Pancreas (tissue), 10 donors: ENCODE results near the gene TET3. TPM values are rescaled to one million over a fixed set of nuclear protein-coding genes. Genes with fewer than 3 reads are reported as not detected.
A peak's percentile ranks its signal among the peaks of the same experiment; 100 is the strongest.

Source experiments
- ATAC-seq, 4 donors: fragments of 200-7000 bp; cut with Tn5 transposase; one replicate each; pipeline versions ENCODE4 v1.8.0 to v1.9.1; 2020; ENCODE audit warnings: mild to moderate bottlenecking in 4 of 4, moderate library complexity in 4 of 4
- DNase-seq, 6 donors: peaks; one replicate each; pipeline ENCODE4 v3.0.0-alpha.2; 2020
- FAIRE-seq: peaks from 2 replicates; lab custom pipeline; 2012; peaks lifted over from hg19 to GRCh38; lab: Jason Lieb, UNC
- H3K27ac ChIP-seq, 4 donors: fragments of 200-600 bp; sonication (generic); 1 replicate in 3 of 4; 2 replicates in 1 of 4; pipeline versions ENCODE4 v1.5.0 to v1.8.0; 2020
- H3K27me3 ChIP-seq, 4 donors: fragments of 200-600 bp; one replicate each; pipeline ENCODE4 v1.8.0; 2021
- H3K36me3 ChIP-seq, 3 donors: fragments of 200-600 bp; sonication (generic) in 1 of 3; one replicate each; pipeline versions ENCODE4 v1.5.0 to v1.8.0; 2020 to 2021
- H3K4me1 ChIP-seq, 3 donors: fragments of 200-600 bp; one replicate each; pipeline ENCODE4 v1.8.0; 2021
- H3K4me3 ChIP-seq, 4 donors: fragments of 200-600 bp; sonication (generic) in 2 of 4; one replicate each; pipeline versions ENCODE4 v1.5.0 to v1.8.0; 2020 to 2021
- H3K9me3 ChIP-seq, 4 donors: fragments of 200-600 bp; one replicate each; pipeline ENCODE4 v1.8.0; 2021
- WGBS, 2 donors: extraction: QIAGEN DNeasy Blood & Tissue Kit; methylation state at CpG; one replicate each; pipeline ENCODE4 v1.1.7; 2013; 5-methylcytosine and 5-hydroxymethylcytosine counted together
- intact Hi-C, 3 donors: fragments of 100-400 bp; cut with DNase I; formaldehyde crosslinking; loops; one replicate each; pipeline versions ENCODE4 v1.11.1 to v1.14.2; 2022
- polyA plus RNA-seq, 2 donors: library from polyadenylated mRNA; stranded (reverse); fragments of 200-250 nt; gene quantifications; one replicate each; pipeline ENCODE4 v1.2.3, GENCODE V29; 2013
- total RNA-seq, 6 donors: library from RNA; stranded (reverse); fragmentation: NEBNext Ultra II Directional in 4 of 6; extraction: Animal tissue kit (Norgen Biotek cat#: 25700) in 4 of 6; gene quantifications; one replicate each; pipeline versions ENCODE4 v1.2.1 to v1.2.4, GENCODE V29; 2021 to 2023
- TF ChIP-seq, protein P1 (sequence below), 4 donors: fragments of 200-600 bp; sonication (generic) in 3 of 4; IDR thresholded peaks; one replicate each; pipeline versions ENCODE4 v1.5.0 to v1.8.0; 2021; ENCODE audit warnings: antibody characterized with exemption in 4 of 4
- donor health status: healthy with polysubstance abuse.
- donor health status: DM: no; HTN: no; CAD: no; lungs with moderate emphysema.
- donor health status: DM: no; HTN: no; CAD: no.
- donor health status: control.
- donor health status: control.
- donor health status: Bipolar disorder and iron deficiency.
- donor health status: DM: yes; HTN: yes; CAD: no.
- donor health status: DM: no; HTN: no; CAD: no.
- donor health status: DM: no; HTN: no; CAD: no.
- donor health status: DM: yes; HTN: yes; CAD: no.

TET3 gene
- total and polyA plus RNA-seq, 8 donors = 1.5 to 8.6 (median 4.8) TPM

DNA sequence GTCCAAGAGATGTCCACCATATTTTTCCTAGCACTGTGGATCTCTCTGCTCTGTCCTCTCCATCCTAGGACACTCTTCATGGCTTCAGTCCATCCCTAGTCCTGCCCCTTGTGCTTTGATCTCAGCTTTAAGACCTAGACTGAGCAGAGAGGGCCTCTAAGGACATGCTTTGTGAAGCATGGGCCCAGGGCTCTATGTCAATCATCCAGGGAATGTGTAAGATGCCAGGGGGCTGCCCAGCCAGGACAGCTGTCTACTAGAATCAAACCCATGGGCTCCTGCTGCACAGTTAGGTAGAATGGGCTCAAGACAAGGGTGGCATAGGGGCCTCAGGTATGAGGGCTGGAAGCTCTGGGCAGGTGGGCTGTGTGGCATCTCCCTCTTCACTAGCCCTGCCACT is 24.9 kb downstream of the TET3 start:
- no peaks in the 10 kb centered on the region for H3K27me3 ChIP-seq
- H3K4me1 ChIP-seq = peaks cover 4 to 10% (median 6%) of the 10 kb centered on the region in 3 donors
- H3K27ac ChIP-seq = peak overlapping the region in 1 of 4 donors; percentile 22
- no peaks in the 10 kb centered on the region for H3K36me3 ChIP-seq
- H3K9me3 ChIP-seq = no peaks in the 10 kb centered on the region
- no peak overlapping the region for H3K4me3 ChIP-seq
- no peak for DNase-seq
- no peak for ATAC-seq
- FAIRE-seq = no peak
- intact Hi-C loops = no loop called here
- TF ChIP-seq, protein P1, sequence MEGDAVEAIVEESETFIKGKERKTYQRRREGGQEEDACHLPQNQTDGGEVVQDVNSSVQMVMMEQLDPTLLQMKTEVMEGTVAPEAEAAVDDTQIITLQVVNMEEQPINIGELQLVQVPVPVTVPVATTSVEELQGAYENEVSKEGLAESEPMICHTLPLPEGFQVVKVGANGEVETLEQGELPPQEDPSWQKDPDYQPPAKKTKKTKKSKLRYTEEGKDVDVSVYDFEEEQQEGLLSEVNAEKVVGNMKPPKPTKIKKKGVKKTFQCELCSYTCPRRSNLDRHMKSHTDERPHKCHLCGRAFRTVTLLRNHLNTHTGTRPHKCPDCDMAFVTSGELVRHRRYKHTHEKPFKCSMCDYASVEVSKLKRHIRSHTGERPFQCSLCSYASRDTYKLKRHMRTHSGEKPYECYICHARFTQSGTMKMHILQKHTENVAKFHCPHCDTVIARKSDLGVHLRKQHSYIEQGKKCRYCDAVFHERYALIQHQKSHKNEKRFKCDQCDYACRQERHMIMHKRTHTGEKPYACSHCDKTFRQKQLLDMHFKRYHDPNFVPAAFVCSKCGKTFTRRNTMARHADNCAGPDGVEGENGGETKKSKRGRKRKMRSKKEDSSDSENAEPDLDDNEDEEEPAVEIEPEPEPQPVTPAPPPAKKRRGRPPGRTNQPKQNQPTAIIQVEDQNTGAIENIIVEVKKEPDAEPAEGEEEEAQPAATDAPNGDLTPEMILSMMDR (IDR thresholded peaks at IDR 0.05) = no peak

DNA sequence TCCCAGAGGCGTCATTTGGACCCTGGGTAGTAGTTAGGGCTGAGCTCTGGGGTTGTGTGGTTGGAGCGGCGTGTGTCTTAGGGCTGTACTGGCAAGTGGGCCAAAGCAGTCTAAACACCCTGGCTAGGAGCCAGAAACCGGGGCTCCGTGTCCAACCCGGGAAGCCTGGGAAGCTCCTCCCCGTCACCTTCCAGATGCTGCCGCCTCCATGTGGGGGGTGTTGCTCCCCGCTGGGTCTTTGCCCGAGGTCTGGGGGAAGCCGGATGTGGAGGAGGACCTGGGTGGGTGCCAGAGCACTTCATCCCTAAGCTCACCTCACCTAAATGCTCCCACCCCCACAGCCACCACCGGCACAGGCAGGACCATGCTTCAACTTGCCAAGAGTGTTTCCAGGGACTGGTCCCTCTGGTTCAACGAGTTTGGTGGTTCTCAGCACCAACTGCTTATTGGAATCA is 25.4 kb downstream of the TET3 start:
- TF ChIP-seq, protein P1 (IDR thresholded peaks at IDR 0.05) = no peak
- peak overlapping the region in 1 of 4 donors; percentile 22 for H3K27ac ChIP-seq
- WGBS, 2 donors = 9 to 11% methylated on average over 13 of the region's 13 CpGs
- FAIRE-seq (no peak), DNase-seq (peak; percentile 60 to 89 (median 78)), ATAC-seq (peak; percentile 82 to 90 (median 85))
- no peaks in the 10 kb centered on the region for H3K36me3 ChIP-seq
- H3K4me3 ChIP-seq = peak overlapping the region in 1 of 4 donors; percentile 12
- intact Hi-C loops = no loop called here
- H3K9me3 ChIP-seq = no peaks in the 10 kb centered on the region
- peaks cover 4 to 10% (median 6%) of the 10 kb centered on the region in 3 donors for H3K4me1 ChIP-seq
- H3K27me3 ChIP-seq = no peaks in the 10 kb centered on the region

DNA sequence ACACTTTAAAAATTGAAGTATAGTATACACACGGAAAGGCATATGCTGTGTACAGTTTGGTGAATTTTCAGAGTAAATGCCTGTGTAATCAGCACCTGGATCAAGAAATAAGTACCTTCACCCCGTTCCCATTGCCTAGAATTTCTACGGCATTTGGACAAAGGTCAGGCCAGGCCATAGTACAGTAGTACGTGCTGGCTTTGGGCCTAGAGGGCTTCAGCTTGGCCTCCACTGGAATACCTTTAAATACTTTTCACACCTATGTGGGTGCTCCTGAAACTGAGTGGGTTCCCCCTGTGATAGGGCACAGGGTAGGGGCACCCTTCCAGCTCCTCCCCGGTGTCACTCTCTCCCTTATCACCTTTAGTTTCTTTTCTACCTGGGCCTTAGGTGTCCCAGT is 26.5 kb downstream of the TET3 start:
- Histone ChIP-seq H3K27me3 (no peaks in the 10 kb centered on the region), H3K36me3 (no peaks in the 10 kb centered on the region), H3K4me3 (no peak overlapping the region), H3K4me1 (peaks cover 4 to 10% (median 6%) of the 10 kb centered on the region in 3 donors), H3K27ac (no peak overlapping the region), H3K9me3 (no peaks in the 10 kb centered on the region)
- no peak for DNase-seq
- TF ChIP-seq, protein P1 (IDR thresholded peaks at IDR 0.05) = no peak
- WGBS, 2 donors = 86 to 92% methylated on average over 5 of the region's 5 CpGs
- no peak for ATAC-seq
- intact Hi-C loops = no loop called here
- FAIRE-seq = no peak

DNA sequence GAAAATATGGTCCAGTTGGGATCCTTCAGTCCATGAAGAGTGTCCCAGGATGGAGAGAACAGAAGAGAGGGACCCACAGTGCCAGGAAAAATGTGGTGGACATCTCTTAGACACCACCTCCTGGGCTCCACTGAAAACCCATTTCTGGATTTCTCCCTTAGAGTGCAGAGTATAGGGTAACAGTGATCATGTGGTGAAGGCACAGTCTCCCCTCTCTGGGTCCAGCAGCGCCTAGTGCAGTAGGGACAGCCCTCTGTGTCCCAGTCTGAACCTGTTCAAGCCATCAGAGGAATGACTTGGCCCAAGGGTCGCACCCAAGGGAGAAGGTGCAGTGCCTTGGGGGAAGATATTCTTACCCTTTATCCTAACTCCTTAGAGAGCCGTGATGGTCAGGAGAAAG is 30.1 kb downstream of the TET3 start:
- Histone ChIP-seq H3K27me3 (no peaks in the 10 kb centered on the region), H3K27ac (no peak overlapping the region), H3K9me3 (no peaks in the 10 kb centered on the region), H3K4me1 (peaks cover under 1 to 6% (median 6%) of the 10 kb centered on the region in 3 donors), H3K4me3 (no peak overlapping the region), H3K36me3 (no peaks in the 10 kb centered on the region)
- whole genome bisulfite sequencing, 2 donors = 97% methylated on average over 3 of the region's 3 CpGs
- no peak for DNase-seq
- no peak for FAIRE-seq
- TF ChIP-seq, protein P1 (IDR thresholded peaks at IDR 0.05) = no peak
- intact Hi-C loops = no loop called here
- ATAC-seq = no peak

DNA sequence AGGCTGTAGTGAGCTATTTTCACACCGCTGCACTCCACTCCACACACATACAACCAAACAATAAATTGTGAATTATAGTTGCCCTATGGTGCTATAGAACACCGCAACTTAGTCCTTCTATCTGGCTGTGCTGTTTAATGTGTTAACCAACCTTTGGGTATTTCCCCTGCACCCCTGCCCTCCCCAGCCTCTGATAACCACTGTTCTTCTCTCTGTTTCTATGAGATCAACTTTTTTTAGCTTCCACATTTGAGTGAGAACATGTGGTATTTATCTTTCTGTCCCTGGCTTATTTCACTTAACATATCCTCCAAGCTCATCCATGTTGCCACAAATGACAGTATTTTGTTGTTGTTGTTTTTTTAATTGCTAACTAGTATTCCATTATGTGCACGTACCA is 32.5 kb downstream of the TET3 start:
- intact Hi-C loops = no loop called here
- no peak for DNase-seq

More for the DNA sequence above, 32.5 kb downstream of the TET3 start:
- H3K27me3 ChIP-seq = no peaks in the 10 kb centered on the region
- H3K4me3 ChIP-seq = no peak overlapping the region
- no peaks in the 10 kb centered on the region for H3K4me1 ChIP-seq
- WGBS, 2 donors = 96% methylated on average over 3 of the region's 3 CpGs
- TF ChIP-seq, protein P1 (IDR thresholded peaks at IDR 0.05) = no peak
- FAIRE-seq (no peak), ATAC-seq (no peak)
- no peaks in the 10 kb centered on the region for H3K9me3 ChIP-seq
- H3K36me3 ChIP-seq = no peaks in the 10 kb centered on the region
- no peak overlapping the region for H3K27ac ChIP-seq
